K562 (cell line): ENCODE results near the gene CCSER1. TPM values are rescaled to one million over a fixed set of nuclear protein-coding genes. Genes with fewer than 3 reads are reported as not detected.

ENCODE experiments used
- ATAC-seq: fragments of 200-7000 bp; cut with Tn5 transposase; 3 replicates; pipeline ENCODE4 v1.9.1; 2020; ENCODE audit warnings: moderate library complexity
- BruUV-seq: library from RNA; stranded (reverse); fragments of 400-500 nt; replicated peaks from 2 replicates; lab custom pipeline; 2021; lab: Mats Ljungman, UMichigan
- CTCF ChIA-PET: fragments of 300-600 bp; formaldehyde crosslinking; extraction: SDS; loops from one replicate; lab custom pipeline; 2021; ENCODE audit warnings: low intra/inter-chr PET ratio; lab: Yijun Ruan, JAX
- POLR2A ChIA-PET: fragments of 300-600, 350-650 bp; sonication (Branson Sonifier 250); formaldehyde crosslinking; extraction: SDS; loops from one replicate; lab custom pipeline; 2021; ENCODE audit warnings: antibody characterized with exemption, inconsistent platforms; lab: Yijun Ruan, JAX
- DNase-seq, 4 experiments: peaks; one replicate each; pipeline versions ENCODE4 v3.0.0 to v3.0.0-alpha.2; 2011 to 2018; ENCODE audit warnings: low spot score in 3 of 4, mixed read lengths in 3 of 4; ENCODE audit errors: extremely low read depth in 1 of 4
- FAIRE-seq: peaks from 2 replicates; lab custom pipeline; 2011; peaks lifted over from hg19 to GRCh38; lab: Jason Lieb, UNC
- H2AFZ ChIP-seq: 2 replicates; pipeline ENCODE4 v1.6.0; 2011; ENCODE audit warnings: low read depth, low read length, control low read depth, inconsistent platforms
- H3K27ac ChIP-seq: fragments of 200-600 bp; 3 replicates; pipeline ENCODE4 v1.8.0; 2011; ENCODE audit warnings: low read depth, mild to moderate bottlenecking, control low read depth, inconsistent platforms, low read length, moderate library complexity, mixed read lengths; ENCODE audit errors: extremely low read depth
- H3K27me3 ChIP-seq, 2 experiments: fragments of 300-600 bp in 1 of 2; 2 replicates in 1 of 2; 3 replicates in 1 of 2; pipeline versions ENCODE4 v1.6.0 to v1.8.0; 2011; ENCODE audit warnings: inconsistent platforms in 2 of 2, low read length in 2 of 2, mild to moderate bottlenecking in 1 of 2, mixed read lengths in 1 of 2, moderate library complexity in 1 of 2; ENCODE audit not compliant: control insufficient read depth in 2 of 2, insufficient read depth in 2 of 2
- H3K36me3 ChIP-seq: fragments of 300-600 bp; 3 replicates; pipeline ENCODE4 v1.8.0; 2011; ENCODE audit warnings: mild to moderate bottlenecking, low read length, inconsistent platforms; ENCODE audit not compliant: control insufficient read depth, insufficient read depth
- H3K4me1 ChIP-seq, 2 experiments: fragments of 200-600 bp in 1 of 2; replicated peaks in 1 of 2; 2 replicates in 1 of 2; 3 replicates in 1 of 2; pipeline versions ENCODE4 v1.5.1 to v1.8.0; 2011; ENCODE audit warnings: inconsistent platforms in 2 of 2, low read length in 2 of 2, mild to moderate bottlenecking in 1 of 2, mixed read lengths in 1 of 2, moderate library complexity in 1 of 2; ENCODE audit not compliant: control insufficient read depth in 2 of 2, insufficient read depth in 2 of 2
- H3K4me2 ChIP-seq: 2 replicates; pipeline ENCODE4 v1.6.1; 2011; ENCODE audit warnings: low read length, control low read depth, inconsistent platforms, mixed read lengths; ENCODE audit not compliant: insufficient read depth
- H3K4me3 ChIP-seq: fragments of 200-600 bp; sonication (generic), shearing (Covaris generic); 2 replicates; pipeline ENCODE4 v1.5.1; 2016; ENCODE audit warnings: control low read depth, inconsistent platforms
- H3K79me2 ChIP-seq: fragments of 200-600 bp; 3 replicates; pipeline ENCODE4 v1.8.0; 2011; ENCODE audit warnings: low read length, inconsistent platforms; ENCODE audit not compliant: control insufficient read depth, insufficient read depth
- H3K9ac ChIP-seq, 2 experiments: 2 replicates each; pipeline versions ENCODE4 v1.6.0 to v1.6.1; 2011; ENCODE audit warnings: low read depth in 2 of 2, low read length in 2 of 2, control low read depth in 1 of 2, inconsistent platforms in 1 of 2, mild to moderate bottlenecking in 1 of 2, mixed read lengths in 1 of 2; ENCODE audit not compliant: insufficient read depth in 1 of 2
- H3K9me1 ChIP-seq: one replicate; pipeline ENCODE4 v1.6.0; 2011; ENCODE audit warnings: inconsistent platforms, mild to moderate bottlenecking, low read length, moderate library complexity; ENCODE audit not compliant: control insufficient read depth, insufficient read depth
- H3K9me3 ChIP-seq: replicated peaks from 2 replicates; pipeline ENCODE4 v1.5.1; 2011; ENCODE audit warnings: low read depth, low read length, inconsistent platforms; ENCODE audit not compliant: control insufficient read depth, insufficient read depth
- H4K20me1 ChIP-seq: replicated peaks from 2 replicates; pipeline ENCODE4 v1.6.1; 2011; ENCODE audit warnings: low read length, inconsistent platforms, mixed read lengths; ENCODE audit not compliant: control insufficient read depth, insufficient read depth
- CBX1 ChIP-seq: sonication (generic); IDR thresholded peaks from 2 replicates; pipeline ENCODE4 v1.6.1; 2016; ENCODE audit warnings: antibody characterized with exemption, low read depth, mild to moderate bottlenecking
- HMG20A ChIP-seq: fragments of 450-650 bp; formaldehyde crosslinking; conservative IDR thresholded peaks from 2 replicates; pipeline ENCODE4 v1.4.0; 2020; ENCODE audit warnings: mild to moderate bottlenecking, mixed read lengths
- IRF9 ChIP-seq: fragments of 450-650 bp; IDR thresholded peaks from 2 replicates; pipeline ENCODE4 v1.6.1; 2016; ENCODE audit warnings: missing biosample characterization, missing genetic modification characterization
- KLF1 ChIP-seq: fragments of 450-650 bp; IDR thresholded peaks from 2 replicates; pipeline ENCODE4 v1.6.1; 2016; ENCODE audit warnings: missing genetic modification characterization, missing compliant biosample characterization
- LARP7 ChIP-seq: fragments of 450-650 bp; IDR thresholded peaks from 2 replicates; pipeline ENCODE4 v1.6.1; 2016
- NONO ChIP-seq, 2 experiments: fragments of 200-400 bp in 1 of 2; fragments of 450-650 bp in 1 of 2; formaldehyde crosslinking in 1 of 2; IDR thresholded peaks; 2 replicates each; pipeline ENCODE4 v1.6.1; 2017; ENCODE audit warnings: low read depth in 2 of 2, mild to moderate bottlenecking in 2 of 2, moderate library complexity in 2 of 2, low read length in 1 of 2
- NR0B1 ChIP-seq: fragments of 450-650 bp; IDR thresholded peaks from one replicate; pipeline ENCODE4 v1.6.1; 2018; ENCODE audit warnings: mild to moderate bottlenecking, moderate library complexity; ENCODE audit not compliant: partially characterized antibody
- PATZ1 ChIP-seq: fragments of 250-450 bp; sonication (Bioruptor Pico); IDR thresholded peaks from 2 replicates; pipeline ENCODE4 v1.5.0; 2020; ENCODE audit warnings: mild to moderate bottlenecking, borderline replicate concordance
- POU5F1 ChIP-seq: fragments of 150-350 bp; IDR thresholded peaks from 2 replicates; pipeline ENCODE4 v1.6.1; 2014; ENCODE audit warnings: borderline replicate concordance, low read length, low read depth, mild to moderate bottlenecking; ENCODE audit not compliant: partially characterized antibody
- SMAD3 ChIP-seq: fragments of 450-650 bp; formaldehyde crosslinking; conservative IDR thresholded peaks from 2 replicates; pipeline ENCODE4 v1.4.0; 2020; ENCODE audit warnings: mild to moderate bottlenecking
- STAT5B ChIP-seq: fragments of 250-450 bp; sonication (Bioruptor Pico); IDR thresholded peaks from 2 replicates; pipeline ENCODE4 v1.8.0; 2021; ENCODE audit warnings: mild to moderate bottlenecking, inconsistent platforms
- TCF7L2 ChIP-seq: fragments of 150-350 bp; IDR thresholded peaks from 2 replicates; pipeline ENCODE4 v1.6.1; 2016; ENCODE audit warnings: low read depth, mild to moderate bottlenecking, low read length, moderate library complexity
- U2AF1 ChIP-seq: fragments of 200-400 bp; formaldehyde crosslinking; optimal IDR thresholded peaks from 2 replicates; pipeline ENCODE3; 2017; ENCODE audit warnings: mild to moderate bottlenecking, low read depth, low read length, moderate library complexity
- ZNF12 ChIP-seq: sonication (generic); formaldehyde crosslinking; IDR thresholded peaks from 2 replicates; pipeline ENCODE4 v1.4.0; 2020; ENCODE audit warnings: mild to moderate bottlenecking, missing genetic modification reagents
- ZNF165 ChIP-seq: fragments of 250-450 bp; sonication (Bioruptor Pico); IDR thresholded peaks from 2 replicates; pipeline ENCODE4 v1.4.0; 2020; ENCODE audit warnings: borderline replicate concordance
- ZNF232 ChIP-seq: sonication (generic); formaldehyde crosslinking; IDR thresholded peaks from 2 replicates; pipeline ENCODE4 v1.8.0; 2022; ENCODE audit warnings: mild to moderate bottlenecking, missing genetic modification reagents
- ZNF263 ChIP-seq: sonication (generic); formaldehyde crosslinking; IDR thresholded peaks from 2 replicates; pipeline ENCODE4 v1.8.0; 2022; ENCODE audit warnings: mild to moderate bottlenecking, missing genetic modification reagents, borderline replicate concordance
- ZNF354B ChIP-seq: fragments of 250-450 bp; sonication (Bioruptor Pico); IDR thresholded peaks from 2 replicates; pipeline ENCODE4 v1.4.0; 2020
- ZNF561 ChIP-seq: fragments of 450-650 bp; formaldehyde crosslinking; conservative IDR thresholded peaks from 2 replicates; pipeline ENCODE4 v1.4.0; 2020; ENCODE audit warnings: mild to moderate bottlenecking, moderate library complexity
- ZNF707 ChIP-seq: fragments of 250-450 bp; sonication (Bioruptor Pico); conservative IDR thresholded peaks from 2 replicates; pipeline ENCODE4 v1.8.0; 2022; ENCODE audit warnings: inconsistent platforms, mild to moderate bottlenecking, moderate library complexity
- in situ Hi-C: fragments of 300-500 bp; cut with MboI; formaldehyde crosslinking; loops from 4 replicates; pipeline ENCODE4 v1.15.0; 2018; ENCODE audit warnings: inconsistent platforms, mixed read lengths
- intact Hi-C: fragments of 100-400 bp; cut with micrococcal nuclease; formaldehyde crosslinking; loops from 2 replicates; pipeline ENCODE4 v1.14.2; 2022
- polyA plus RNA-seq, 8 experiments: library from polyadenylated mRNA; depleted of rRNA in 4 of 8; stranded (reverse) in 5 of 8; unstranded in 3 of 8; fragments of >200 nt; fragmentation: Nextera tagmentation in 2 of 8; fragmentation: Illumina TruSeq in 1 of 8; extraction: Ambion mirVana in 2 of 8; extraction: Trizol in 1 of 8; gene quantifications; 2 replicates each; pipeline versions ENCODE4 v1.2.1 to v1.2.3, GENCODE V29; 2011 to 2014; ENCODE audit warnings: inconsistent platforms in 1 of 8, missing spikeins in 1 of 8
- total RNA-seq, 7 experiments: library from RNA; depleted of rRNA in 6 of 7; stranded (reverse); fragments of >200 nt in 6 of 7; fragmentation: Illumina TruSeq in 2 of 7; extraction: Trizol in 2 of 7; gene quantifications; 2 replicates each; pipeline versions ENCODE4 v1.2.1 to v1.2.3, GENCODE V29; 2011 to 2021; ENCODE audit warnings: low replicate concordance in 1 of 7

The CCSER1 gene
- total and polyA plus RNA-seq, 9 of the 15 experiments (the other 6 are each of a cell fraction or from before 2014, with no cell fraction given) = not detected

GRCh38 chr4:91170768-91171167 lies 1043.6 kb downstream of the CCSER1 start:
- DNase-seq = no peak
- ChIA-PET POLR2A (no interaction called here), CTCF (no interaction called here)
- H3K27me3 ChIP-seq = no peaks in the 10 kb centered on the region
- H3K27ac ChIP-seq = no peak overlapping the region
- ATAC-seq = no peak
- TF ChIP-seq ZNF232 (CRISPR knock-in tag) (no peak), IRF9 (tag) (no peak), POU5F1 (no peak), ZNF165 (CRISPR knock-in tag) (no peak), HMG20A (CRISPR knock-in tag) (no peak), CBX1 (no peak), ZNF561 (CRISPR knock-in tag) (no peak), NONO (IDR thresholded peaks at IDR 0.05; ENCODE audit: low read depth in 2 of 2, low read length in 1 of 2) (no peak), KLF1 (tag) (no peak), ZNF707 (CRISPR knock-in tag) (no peak), SMAD3 (CRISPR knock-in tag) (no peak), PATZ1 (CRISPR knock-in tag) (no peak), ZNF263 (CRISPR knock-in tag) (no peak), NR0B1 (no peak), ZNF354B (no peak), ZNF12 (CRISPR knock-in tag) (no peak), STAT5B (no peak), TCF7L2 (no peak), U2AF1 (no peak), LARP7 (no peak)
- BruUV-seq = no TSS peak
- no peak for FAIRE-seq
- H3K9me3 ChIP-seq = no peaks in the 10 kb centered on the region; the same call in 1 of the 2 replicates
- no peak overlapping the region for H3K4me2 ChIP-seq
- H3K79me2 ChIP-seq = no peaks in the 10 kb centered on the region
- no peaks in the 10 kb centered on the region for H3K9me1 ChIP-seq
- in situ Hi-C loops = no loop called here
- H3K4me1 ChIP-seq = no peaks in the 10 kb centered on the region
- intact Hi-C loops = no loop called here
- H2AFZ ChIP-seq = no peak overlapping the region
- no peak overlapping the region for H3K9ac ChIP-seq
- H4K20me1 ChIP-seq = no peaks in the 10 kb centered on the region
- H3K4me3 ChIP-seq = no peak overlapping the region
- no peaks in the 10 kb centered on the region for H3K36me3 ChIP-seq
